ENCODE data around the gene COBL. TPM values are rescaled to one million over a fixed set of nuclear protein-coding genes. Genes with fewer than 3 reads are reported as not detected.

Gene COBL
- total and polyA plus RNA-seq, 12 donors = 15.5 to 109 (median 87.8) TPM

GRCh38 chr7:51129527-51130472 is 186.8 kb downstream of the COBL start:
- peaks cover 0 to 39% (median 6%) of the 10 kb centered on the region in 9 donors for H3K4me1 ChIP-seq
- TF ChIP-seq, protein P1, sequence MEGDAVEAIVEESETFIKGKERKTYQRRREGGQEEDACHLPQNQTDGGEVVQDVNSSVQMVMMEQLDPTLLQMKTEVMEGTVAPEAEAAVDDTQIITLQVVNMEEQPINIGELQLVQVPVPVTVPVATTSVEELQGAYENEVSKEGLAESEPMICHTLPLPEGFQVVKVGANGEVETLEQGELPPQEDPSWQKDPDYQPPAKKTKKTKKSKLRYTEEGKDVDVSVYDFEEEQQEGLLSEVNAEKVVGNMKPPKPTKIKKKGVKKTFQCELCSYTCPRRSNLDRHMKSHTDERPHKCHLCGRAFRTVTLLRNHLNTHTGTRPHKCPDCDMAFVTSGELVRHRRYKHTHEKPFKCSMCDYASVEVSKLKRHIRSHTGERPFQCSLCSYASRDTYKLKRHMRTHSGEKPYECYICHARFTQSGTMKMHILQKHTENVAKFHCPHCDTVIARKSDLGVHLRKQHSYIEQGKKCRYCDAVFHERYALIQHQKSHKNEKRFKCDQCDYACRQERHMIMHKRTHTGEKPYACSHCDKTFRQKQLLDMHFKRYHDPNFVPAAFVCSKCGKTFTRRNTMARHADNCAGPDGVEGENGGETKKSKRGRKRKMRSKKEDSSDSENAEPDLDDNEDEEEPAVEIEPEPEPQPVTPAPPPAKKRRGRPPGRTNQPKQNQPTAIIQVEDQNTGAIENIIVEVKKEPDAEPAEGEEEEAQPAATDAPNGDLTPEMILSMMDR (IDR thresholded peaks at IDR 0.05) = no peak
- ATAC-seq (no peak), DNase-seq (no peak)
- intact Hi-C loops (cut with DNase I) = loop anchor here in 3 of 10 donors (10.0 kb wide), 4 partner anchors 165 to 395 kb away; no protein-coding TSS in a partner anchor
- 79 to 84% methylated on average over 8 of the region's 8 CpGs for WGBS, 2 donors
- H3K4me3 ChIP-seq = no peak overlapping the region
- peaks cover 0 to 6% (median 0%) of the 10 kb centered on the region in 11 donors for H3K9me3 ChIP-seq
- H3K27ac ChIP-seq = peak overlapping the region in 3 of 10 donors; percentile 2 to 26 (median 25)
- no peaks in the 10 kb centered on the region for H3K36me3 ChIP-seq
- H3K27me3 ChIP-seq = no peaks in the 10 kb centered on the region

- no peak for ATAC-seq
- WGBS, 2 donors = 85 to 91% methylated on average over 16 of the region's 16 CpGs
- Histone ChIP-seq H3K9me3 (peaks cover 0 to 6% (median 0%) of the 10 kb centered on the region in 11 donors), H3K36me3 (no peaks in the 10 kb centered on the region), H3K27me3 (no peaks in the 10 kb centered on the region), H3K4me1 (peaks cover 0 to 41% (median 8%) of the 10 kb centered on the region in 9 donors), H3K4me3 (no peak overlapping the region), H3K27ac (peak overlapping the region in 2 of 10 donors; percentile 26 to 47)
- TF ChIP-seq, protein P1 (IDR thresholded peaks at IDR 0.05) = no peak
- no peak for DNase-seq
- intact Hi-C loops (cut with DNase I) = loop anchor here in 2 of 10 donors (10.0 kb wide), 2 partner anchors 164 to 174 kb away; no protein-coding TSS in a partner anchor
Measured at GRCh38 chr7:51128545-51129435, 187.8 kb downstream of the COBL start.

GRCh38 chr7:51127618-51127904 is 189.0 kb downstream of the COBL start:
- Histone ChIP-seq H3K9me3 (peaks cover 0 to 3% (median 0%) of the 10 kb centered on the region in 11 donors), H3K27ac (peak overlapping the region in 6 of 10 donors; percentile 33 to 72 (median 54)), H3K4me1 (peaks cover 4 to 47% (median 19%) of the 10 kb centered on the region in 9 donors), H3K36me3 (no peaks in the 10 kb centered on the region), H3K27me3 (no peaks in the 10 kb centered on the region), H3K4me3 (no peak overlapping the region)
- TF ChIP-seq, protein P1 (IDR thresholded peaks at IDR 0.05) = no peak
- 43% methylated on average over 3 of the region's 3 CpGs for WGBS, 2 donors
- DNase-seq = no peak
- intact Hi-C loops (cut with DNase I) = loop anchor here in 2 of 10 donors (10.0 kb wide), 2 partner anchors 163 to 173 kb away; no protein-coding TSS in a partner anchor
- ATAC-seq = peak in 3 of 8 donors; percentile 36 to 52 (median 43)

Data from heart right ventricle (tissue), 16 donors.